Fibroblast of pulmonary artery (primary cell): ENCODE data around the gene TADA3.

Source experiments
- DNase-seq: peaks from one replicate; pipeline ENCODE4 v3.0.0-alpha.2; 2010; ENCODE audit warnings: low read depth
- H3K4me3 ChIP-seq: replicated peaks from 2 replicates; pipeline ENCODE4 v1.5.1; 2011; ENCODE audit warnings: low read depth, mild to moderate bottlenecking, control low read depth, low read length, moderate library complexity
- TF ChIP-seq, protein P1 (sequence below): IDR thresholded peaks from 2 replicates; pipeline ENCODE4 v1.5.1; 2011; ENCODE audit warnings: mild to moderate bottlenecking, control low read depth, low read length, inconsistent platforms; ENCODE audit errors: missing control alignments

The TADA3 gene

DNA sequence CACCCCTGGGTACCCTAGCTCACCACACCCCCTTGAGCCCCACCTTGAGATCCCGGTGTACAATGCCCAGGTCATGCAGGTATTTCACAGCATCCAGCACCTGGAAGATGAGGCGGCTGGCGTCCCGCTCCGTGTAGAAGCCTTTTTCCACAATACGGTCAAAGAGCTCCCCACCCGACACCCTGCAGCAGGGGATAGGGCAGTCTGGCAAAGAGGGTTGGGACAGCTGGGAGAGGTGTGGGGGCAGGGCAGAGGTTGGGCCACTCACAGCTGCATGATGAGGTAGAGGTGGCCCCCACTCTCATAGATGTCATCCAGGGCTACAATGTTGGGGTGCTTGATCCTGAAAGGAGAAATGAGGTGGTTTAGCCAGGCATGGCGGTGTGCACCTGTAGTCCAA is 29.4 kb downstream of the TADA3 start:
- TF ChIP-seq, protein P1, sequence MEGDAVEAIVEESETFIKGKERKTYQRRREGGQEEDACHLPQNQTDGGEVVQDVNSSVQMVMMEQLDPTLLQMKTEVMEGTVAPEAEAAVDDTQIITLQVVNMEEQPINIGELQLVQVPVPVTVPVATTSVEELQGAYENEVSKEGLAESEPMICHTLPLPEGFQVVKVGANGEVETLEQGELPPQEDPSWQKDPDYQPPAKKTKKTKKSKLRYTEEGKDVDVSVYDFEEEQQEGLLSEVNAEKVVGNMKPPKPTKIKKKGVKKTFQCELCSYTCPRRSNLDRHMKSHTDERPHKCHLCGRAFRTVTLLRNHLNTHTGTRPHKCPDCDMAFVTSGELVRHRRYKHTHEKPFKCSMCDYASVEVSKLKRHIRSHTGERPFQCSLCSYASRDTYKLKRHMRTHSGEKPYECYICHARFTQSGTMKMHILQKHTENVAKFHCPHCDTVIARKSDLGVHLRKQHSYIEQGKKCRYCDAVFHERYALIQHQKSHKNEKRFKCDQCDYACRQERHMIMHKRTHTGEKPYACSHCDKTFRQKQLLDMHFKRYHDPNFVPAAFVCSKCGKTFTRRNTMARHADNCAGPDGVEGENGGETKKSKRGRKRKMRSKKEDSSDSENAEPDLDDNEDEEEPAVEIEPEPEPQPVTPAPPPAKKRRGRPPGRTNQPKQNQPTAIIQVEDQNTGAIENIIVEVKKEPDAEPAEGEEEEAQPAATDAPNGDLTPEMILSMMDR = no peak
- DNase-seq = no peak
- H3K4me3 ChIP-seq = no peak overlapping the region

DNA sequence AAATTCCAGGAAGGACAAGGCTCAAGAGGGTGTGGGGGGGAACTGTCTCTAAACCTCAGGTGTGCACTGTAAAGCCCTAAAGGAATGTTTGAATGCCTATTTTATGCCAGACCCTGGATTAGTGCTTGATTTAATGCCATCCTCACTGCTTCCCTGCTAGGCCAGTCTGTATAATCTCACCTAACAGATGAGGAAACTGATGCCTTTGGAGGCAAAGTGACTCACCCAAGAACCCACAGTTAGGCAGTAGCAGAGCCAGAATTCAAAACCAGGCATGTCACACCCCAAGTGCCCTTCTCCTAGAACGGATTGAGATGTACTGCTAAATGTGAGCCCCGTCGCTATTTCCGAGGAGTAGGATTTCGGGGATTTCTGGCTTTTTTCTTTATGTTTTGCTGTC is 30.4 kb downstream of the TADA3 start:
- no peak for DNase-seq
- TF ChIP-seq, protein P1 = no peak
- H3K4me3 ChIP-seq = no peak overlapping the region

DNA sequence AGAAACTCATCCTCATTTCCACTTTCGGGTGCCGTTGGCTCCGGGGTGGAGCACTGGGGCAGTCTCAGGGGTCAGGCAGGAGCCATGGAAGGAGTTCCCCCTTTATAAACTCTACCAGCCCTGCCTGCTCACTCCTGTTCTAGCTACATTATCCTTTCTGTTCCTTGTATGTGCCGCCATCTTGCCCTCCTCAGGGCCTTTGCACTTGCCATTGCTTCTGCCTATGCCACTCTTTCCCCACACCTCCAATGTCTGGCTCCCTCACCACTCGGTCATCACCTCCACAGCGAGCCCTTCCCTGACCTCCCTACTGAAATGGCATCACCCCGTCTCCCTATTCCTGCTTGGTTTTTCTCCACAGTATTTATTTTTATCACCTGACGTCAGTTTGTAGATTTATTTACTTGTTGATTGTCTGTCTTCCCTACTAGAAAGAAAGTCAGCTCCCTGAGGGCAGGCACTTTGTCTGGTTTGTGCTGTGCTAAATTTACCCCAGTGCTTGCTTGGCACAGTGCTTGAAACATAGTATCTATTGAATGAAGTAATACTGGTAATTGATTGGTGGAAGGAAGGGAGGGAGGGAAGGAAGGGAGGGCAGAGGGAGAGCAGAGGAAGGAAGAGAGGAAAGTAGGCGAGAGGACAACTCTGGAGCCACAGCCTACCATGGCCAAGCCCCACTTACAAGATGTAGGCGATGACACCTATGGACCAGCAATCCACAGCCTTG is 31.3 kb downstream of the TADA3 start:
- TF ChIP-seq, protein P1 = no peak

DNA sequence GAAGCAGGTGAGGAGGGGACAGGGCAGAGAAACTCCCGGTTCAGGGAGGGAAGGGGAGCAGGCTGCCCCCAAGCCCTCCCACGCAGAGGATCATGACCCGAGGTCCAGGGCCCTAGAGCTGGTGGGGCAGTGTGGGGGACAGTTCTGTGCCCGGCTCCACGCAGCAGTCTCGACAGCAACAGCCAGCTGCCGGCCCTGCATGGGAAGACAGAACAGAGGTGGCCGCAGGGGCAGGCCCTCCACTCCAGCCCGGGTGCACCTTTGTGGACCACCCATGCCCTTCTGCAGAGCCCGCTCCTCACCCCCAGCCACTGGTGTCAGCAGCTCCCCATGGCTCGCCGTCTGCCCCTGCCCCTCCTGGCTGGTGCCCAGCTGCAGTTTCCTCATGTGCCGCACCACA is 34.8 kb downstream of the TADA3 start:
- DNase-seq = no peak
- H3K4me3 ChIP-seq = no peak overlapping the region
- TF ChIP-seq, protein P1 = no peak

More for the DNA sequence above, 31.3 kb downstream of the TADA3 start:
- DNase-seq = no peak
- H3K4me3 ChIP-seq = no peak overlapping the region

DNA sequence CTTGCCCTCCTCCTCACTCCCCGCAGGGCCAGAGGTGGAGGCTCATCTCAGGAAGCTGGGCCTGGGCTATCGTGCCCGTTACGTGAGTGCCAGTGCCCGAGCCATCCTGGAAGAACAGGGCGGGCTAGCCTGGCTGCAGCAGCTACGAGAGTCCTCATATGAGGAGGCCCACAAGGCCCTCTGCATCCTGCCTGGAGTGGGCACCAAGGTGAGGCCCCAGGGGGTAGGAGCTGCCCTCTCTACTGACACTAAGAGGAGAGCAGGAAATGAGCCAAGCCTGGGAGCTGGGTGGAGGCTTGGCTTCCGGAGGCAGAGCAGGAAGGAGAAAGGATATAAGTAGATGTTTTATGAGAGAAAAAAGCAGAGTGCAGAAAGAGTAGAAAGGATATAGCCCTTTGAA is 37.6 kb downstream of the TADA3 start:
- DNase-seq = no peak
- H3K4me3 ChIP-seq = no peak overlapping the region
- TF ChIP-seq, protein P1 = no peak

DNA sequence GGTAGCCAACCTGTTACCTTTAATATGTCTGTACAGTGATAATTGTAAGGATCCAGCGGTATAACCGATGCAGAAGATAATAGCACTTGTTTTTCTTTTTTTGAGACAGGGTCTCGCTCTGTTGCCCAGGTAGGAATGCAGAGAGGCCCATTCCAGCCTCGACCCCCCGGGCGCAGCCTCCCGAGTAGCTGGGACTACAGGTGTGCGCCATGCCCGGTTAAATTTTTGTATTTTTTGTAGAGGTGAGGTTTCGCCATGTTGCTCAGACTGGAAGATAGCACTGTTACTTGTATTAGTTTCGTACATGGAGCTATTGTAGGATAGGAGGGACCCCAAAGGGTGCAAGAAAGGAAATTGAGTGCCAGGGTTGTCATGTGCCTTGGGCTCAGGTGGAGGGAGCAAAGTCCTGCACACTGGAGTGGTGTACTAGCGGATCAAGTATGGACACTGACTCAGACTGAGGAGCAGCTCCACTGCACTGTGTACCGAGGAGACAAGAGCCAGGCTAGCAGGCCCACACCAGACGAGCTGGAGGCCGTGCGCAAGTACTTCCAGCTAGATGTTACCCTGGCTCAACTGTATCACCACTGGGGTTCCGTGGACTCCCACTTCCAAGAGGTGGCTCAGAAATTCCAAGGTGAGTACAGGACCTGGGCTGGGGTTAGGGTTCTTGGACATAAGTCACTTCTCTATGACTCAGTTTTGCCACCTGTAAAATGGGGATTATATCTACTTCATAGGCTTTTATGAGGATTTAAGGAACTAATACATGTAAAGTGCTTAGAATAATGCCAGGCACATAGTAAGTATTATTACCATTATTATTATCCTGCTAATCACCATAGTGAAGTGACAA is 41.5 kb downstream of the TADA3 start:
- peak overlapping the region; percentile 68 for H3K4me3 ChIP-seq
- no peak for DNase-seq
- TF ChIP-seq, protein P1 = no peak
